Bronchial epithelial cell (primary cell): ENCODE data around the gene VRK3. TPM values are rescaled to one million over a fixed set of nuclear protein-coding genes. Genes with fewer than 3 reads are reported as not detected.

Source experiments
- DNase-seq: peaks from one replicate; pipeline ENCODE4 v3.0.0-alpha.2; 2010; ENCODE audit warnings: low read depth
- FAIRE-seq: peaks from 2 replicates; lab custom pipeline; 2011; peaks lifted over from hg19 to GRCh38; lab: Jason Lieb, UNC
- H3K27me3 ChIP-seq: 2 replicates; pipeline ENCODE4 v1.5.1; 2011; ENCODE audit warnings: low read length; ENCODE audit not compliant: control insufficient read depth, insufficient read depth
- H3K36me3 ChIP-seq: 2 replicates; pipeline ENCODE4 v1.5.1; 2011; ENCODE audit warnings: low read length; ENCODE audit not compliant: control insufficient read depth, insufficient read depth
- H3K4me3 ChIP-seq: 2 replicates; pipeline ENCODE4 v1.5.1; 2011; ENCODE audit warnings: mild to moderate bottlenecking, low read depth, low read length, control low read depth
- total RNA-seq: library from RNA; depleted of rRNA; stranded (reverse); fragments of >200 nt; gene quantifications from 2 replicates; pipeline ENCODE4 v1.2.1, GENCODE V29; 2014
- TF ChIP-seq, protein P1 (sequence below): IDR thresholded peaks from 2 replicates; pipeline ENCODE4 v1.5.1; 2011; ENCODE audit warnings: mild to moderate bottlenecking, moderate library complexity, low read length, control low read depth, inconsistent platforms; ENCODE audit not compliant: insufficient read depth, severe bottlenecking

The VRK3 gene
- total RNA-seq, 1 donor from 2014 or later, result 14.5 TPM

DNA sequence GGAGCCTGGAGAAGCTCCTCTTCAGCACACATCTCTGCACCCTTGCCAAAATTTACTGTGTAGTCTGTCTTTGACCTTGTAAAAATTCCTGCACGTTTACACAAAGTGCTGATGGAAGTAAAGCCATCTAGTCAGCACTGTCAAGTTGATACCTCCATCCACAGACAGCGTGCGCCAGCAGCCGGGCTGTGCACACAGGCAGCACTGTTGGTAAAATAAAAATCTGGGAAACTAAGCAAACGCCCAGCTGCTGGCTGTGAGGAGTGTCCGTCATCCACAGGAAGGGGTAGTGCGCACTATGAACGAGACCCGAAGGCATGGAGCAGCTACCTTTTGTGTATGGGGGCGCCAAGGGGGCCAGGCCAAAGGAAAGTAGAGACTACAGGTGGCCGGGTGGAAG is 46.8 kb downstream of the VRK3 start:
- peaks cover 4% of the 10 kb centered on the region for H3K36me3 ChIP-seq
- H3K4me3 ChIP-seq, result no peak overlapping the region
- FAIRE-seq (no peak), DNase-seq (no peak)
- H3K27me3 ChIP-seq, result no peaks in the 10 kb centered on the region
- TF ChIP-seq, protein P1, sequence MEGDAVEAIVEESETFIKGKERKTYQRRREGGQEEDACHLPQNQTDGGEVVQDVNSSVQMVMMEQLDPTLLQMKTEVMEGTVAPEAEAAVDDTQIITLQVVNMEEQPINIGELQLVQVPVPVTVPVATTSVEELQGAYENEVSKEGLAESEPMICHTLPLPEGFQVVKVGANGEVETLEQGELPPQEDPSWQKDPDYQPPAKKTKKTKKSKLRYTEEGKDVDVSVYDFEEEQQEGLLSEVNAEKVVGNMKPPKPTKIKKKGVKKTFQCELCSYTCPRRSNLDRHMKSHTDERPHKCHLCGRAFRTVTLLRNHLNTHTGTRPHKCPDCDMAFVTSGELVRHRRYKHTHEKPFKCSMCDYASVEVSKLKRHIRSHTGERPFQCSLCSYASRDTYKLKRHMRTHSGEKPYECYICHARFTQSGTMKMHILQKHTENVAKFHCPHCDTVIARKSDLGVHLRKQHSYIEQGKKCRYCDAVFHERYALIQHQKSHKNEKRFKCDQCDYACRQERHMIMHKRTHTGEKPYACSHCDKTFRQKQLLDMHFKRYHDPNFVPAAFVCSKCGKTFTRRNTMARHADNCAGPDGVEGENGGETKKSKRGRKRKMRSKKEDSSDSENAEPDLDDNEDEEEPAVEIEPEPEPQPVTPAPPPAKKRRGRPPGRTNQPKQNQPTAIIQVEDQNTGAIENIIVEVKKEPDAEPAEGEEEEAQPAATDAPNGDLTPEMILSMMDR, result no peak

DNA sequence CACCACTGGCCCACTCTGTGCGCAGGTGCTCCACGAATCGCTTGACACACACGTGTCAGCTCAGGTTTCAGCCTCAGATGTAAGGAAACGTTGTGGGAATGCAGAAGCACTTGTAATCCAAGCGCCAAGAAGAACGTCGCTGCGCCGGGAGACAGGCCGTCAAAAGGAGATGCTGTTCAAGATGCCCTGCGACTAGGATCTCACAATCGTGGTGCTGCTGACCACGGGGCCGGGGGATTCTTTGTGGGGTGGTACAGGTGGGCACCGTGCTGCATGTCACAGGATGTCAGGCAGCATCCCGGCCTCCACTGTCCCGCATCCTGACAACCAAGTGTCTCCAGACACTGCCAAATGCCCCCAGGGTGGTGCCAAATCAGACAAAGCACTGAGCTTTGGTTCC is 47.3 kb downstream of the VRK3 start:
- H3K36me3 ChIP-seq, result peaks cover 4% of the 10 kb centered on the region
- no peak for DNase-seq
- no peak for FAIRE-seq
- TF ChIP-seq, protein P1, result no peak
- no peak overlapping the region for H3K4me3 ChIP-seq
- H3K27me3 ChIP-seq, result no peaks in the 10 kb centered on the region

DNA sequence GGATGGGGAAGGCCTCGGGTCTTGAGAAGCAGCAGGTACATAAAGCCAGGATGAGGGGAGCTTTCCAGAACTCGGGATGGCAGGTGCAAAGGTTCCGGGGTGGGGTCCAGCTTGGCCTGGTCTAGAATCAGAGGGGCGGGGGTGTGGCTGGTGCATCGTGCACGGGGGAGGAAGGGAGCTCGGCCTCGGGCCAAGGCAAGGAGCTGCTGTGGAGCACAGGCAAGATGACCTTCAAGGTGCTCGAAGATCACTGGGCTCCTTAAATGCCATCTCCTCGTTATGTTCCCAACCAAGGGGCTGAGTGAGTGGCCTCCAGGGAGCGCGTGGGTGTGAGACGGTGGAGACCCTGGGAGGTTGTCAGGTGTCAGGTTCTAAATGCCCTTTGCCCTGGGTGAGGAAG is 48.1 kb downstream of the VRK3 start:
- Histone ChIP-seq H3K4me3 (no peak overlapping the region), H3K36me3 (peaks cover 4% of the 10 kb centered on the region), H3K27me3 (no peaks in the 10 kb centered on the region)
- DNase-seq (no peak), FAIRE-seq (no peak)
- TF ChIP-seq, protein P1, result no peak

DNA sequence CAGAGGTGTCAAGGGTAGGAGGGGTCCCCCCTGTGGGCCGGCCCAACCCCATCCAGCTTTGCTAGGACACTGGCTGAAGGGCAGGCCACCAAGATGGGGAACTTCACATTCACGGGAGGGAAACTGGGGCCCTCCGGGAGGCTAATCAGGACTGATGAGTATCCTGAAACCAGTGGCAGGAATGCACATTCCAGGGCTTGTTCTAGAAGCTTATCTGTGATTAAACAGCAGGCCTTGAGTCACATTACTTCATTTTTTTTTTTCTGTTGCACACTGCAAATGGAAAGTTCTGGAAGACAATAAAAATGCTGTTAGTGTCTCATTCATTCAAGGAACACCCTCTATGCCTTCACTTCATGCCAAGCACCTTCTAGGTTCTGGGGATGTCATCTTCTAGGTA is 48.7 kb downstream of the VRK3 start:
- DNase-seq (no peak), FAIRE-seq (no peak)
- Histone ChIP-seq H3K36me3 (peaks cover 1% of the 10 kb centered on the region), H3K4me3 (no peak overlapping the region), H3K27me3 (no peaks in the 10 kb centered on the region)
- TF ChIP-seq, protein P1, result no peak

DNA sequence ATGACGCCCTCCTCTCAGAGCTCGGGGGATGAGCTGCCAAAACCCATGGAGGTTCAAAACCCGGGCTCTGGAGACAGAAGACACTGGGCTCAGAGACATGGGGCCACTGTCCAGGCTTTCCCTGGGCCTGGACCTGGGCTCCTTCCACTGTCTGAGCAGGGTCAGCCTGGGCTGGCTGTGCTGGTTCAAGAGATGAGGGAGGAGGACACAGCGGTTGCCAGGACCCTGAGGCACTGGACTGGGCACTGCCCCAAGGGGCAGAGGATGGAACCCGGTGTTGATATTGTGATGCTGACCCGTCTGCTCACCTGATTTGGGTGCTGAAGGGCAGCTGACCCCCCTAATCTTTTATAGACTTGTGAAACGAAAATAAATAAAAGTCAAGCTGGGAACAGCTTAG is 50.1 kb downstream of the VRK3 start:
- DNase-seq, result no peak
- no peaks in the 10 kb centered on the region for H3K27me3 ChIP-seq
- H3K36me3 ChIP-seq, result peaks cover 1% of the 10 kb centered on the region
- FAIRE-seq, result no peak
- no peak overlapping the region for H3K4me3 ChIP-seq
- TF ChIP-seq, protein P1, result no peak

DNA sequence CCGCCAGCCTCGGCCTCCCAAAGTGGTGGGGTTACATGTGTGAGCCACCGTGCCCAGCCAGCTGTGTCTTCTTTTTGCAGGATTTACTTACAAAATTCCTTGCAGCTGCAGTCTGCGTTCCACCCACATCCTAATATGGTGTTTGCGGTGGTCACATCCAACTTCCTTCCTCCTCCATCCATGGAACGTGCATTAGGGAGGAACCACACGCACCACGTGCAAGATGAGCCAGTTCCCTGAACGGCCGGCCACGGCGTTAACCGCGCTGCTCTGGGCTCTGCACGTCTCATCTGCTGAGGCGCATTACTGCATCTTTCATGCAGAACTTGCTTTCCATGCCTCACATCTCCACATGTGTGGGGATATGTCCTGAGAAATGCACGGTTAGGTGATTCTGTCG is 51.2 kb downstream of the VRK3 start:
- TF ChIP-seq, protein P1, result no peak
- Histone ChIP-seq H3K4me3 (no peak overlapping the region), H3K27me3 (no peaks in the 10 kb centered on the region), H3K36me3 (peaks cover 1% of the 10 kb centered on the region)
- no peak for FAIRE-seq
- DNase-seq, result no peak
